Measurements from ENCODE around the gene GALT.
"Not testable (repeated sequence)": the region's sequence is repeated elsewhere in the genome, so short reads cannot be mapped to it uniquely, and the experiment has no call there.

GALT gene

DNA sequence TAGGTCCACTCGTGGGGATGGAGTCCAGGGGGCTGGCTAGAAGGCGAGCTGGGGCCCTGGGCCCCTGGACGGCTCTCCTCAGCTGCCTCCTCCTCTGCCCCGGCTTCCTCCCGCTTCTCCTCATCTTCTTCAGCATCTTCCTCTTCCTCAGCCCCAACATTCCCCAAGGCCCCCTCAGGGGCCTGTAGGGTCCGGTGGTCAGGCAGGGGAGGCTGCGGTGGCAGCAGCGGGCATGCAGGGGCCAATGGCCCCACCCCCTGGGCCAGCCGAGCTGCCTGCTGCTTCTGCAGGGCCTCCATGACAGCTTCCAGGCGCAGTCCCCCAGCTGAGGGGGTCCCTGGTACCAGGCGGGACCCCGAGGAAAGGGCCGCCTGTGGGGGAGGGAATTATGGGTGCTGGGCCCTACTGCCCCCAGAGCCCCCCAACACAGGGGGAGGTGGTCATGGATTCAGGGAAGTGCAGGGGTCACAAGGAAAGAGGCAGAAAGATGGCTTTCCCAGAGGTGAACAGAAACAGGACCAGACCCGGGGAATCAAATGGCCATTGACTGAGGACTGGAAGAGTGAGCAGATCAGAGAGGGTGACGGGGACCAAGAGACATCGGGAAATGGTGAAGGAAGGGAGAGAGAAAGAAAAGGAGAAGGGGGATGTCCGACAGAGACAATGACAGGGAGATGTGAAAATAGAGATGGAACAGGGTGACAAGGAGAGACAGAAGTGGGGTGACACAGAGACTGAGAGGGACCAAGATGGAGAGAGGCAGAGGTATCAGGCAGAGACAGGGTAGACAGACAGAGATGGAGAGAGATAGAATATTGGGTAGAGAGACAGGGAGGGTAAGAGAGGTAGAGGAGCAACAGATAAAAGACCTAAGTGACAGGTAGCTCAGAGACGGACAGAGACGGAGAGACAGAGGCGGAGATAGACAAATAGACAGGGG lies 18.5 kb upstream of the GALT start:
- DNase-seq (ENCODE audit: low read depth in 2 of 3, low spot score in 2 of 3): no peak

- DNase-seq (ENCODE audit: low read depth in 2 of 3, low spot score in 2 of 3): no peak
These were observed 17.6 kb upstream of the GALT start, which contains the start of gene ARID3C for GRCh38 chr9:34628656-34629490. Gene ARID3C (minus strand): TSS chr9:34629066. CDS start chr9:34628014, 1,052 bp downstream.

GRCh38 chr9:34629491-34629808 lies 17.0 kb upstream of the GALT start:
- no peak for DNase-seq (ENCODE audit: low read depth in 2 of 3, low spot score in 2 of 3)

- no peak for DNase-seq (ENCODE audit: low read depth in 2 of 3, low spot score in 2 of 3)
These were observed 15.9 kb upstream of the GALT start for GRCh38 chr9:34630402-34631154.

DNA sequence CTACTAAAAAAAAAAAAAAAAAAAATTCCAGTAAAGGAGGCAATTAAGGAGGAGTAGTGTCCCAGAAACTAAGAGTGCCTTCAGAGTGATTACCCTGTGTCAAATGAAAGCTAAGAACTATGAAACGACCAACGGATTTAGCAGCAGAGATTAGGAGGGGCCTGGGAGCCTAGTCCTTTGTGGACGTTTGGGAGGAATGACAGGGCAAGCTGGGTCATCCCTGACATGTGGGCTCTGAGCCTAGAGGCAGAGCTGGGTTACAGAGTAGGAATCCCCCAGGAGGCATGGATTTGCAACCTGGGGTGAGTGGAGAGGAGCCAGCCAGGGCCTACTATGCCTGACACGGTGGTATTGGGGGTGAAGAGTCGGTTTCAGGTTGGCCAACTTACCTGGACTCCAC lies 13.3 kb upstream of the GALT start:
- DNase-seq (ENCODE audit: low read depth in 2 of 3, low spot score in 2 of 3): no peak

- peak in 1 of 3 experiments; percentile 40 for DNase-seq (ENCODE audit: low read depth in 2 of 3, low spot score in 2 of 3)
These were observed 12.5 kb upstream of the GALT start for GRCh38 chr9:34633851-34634550.

- no peak for DNase-seq (ENCODE audit: low read depth in 2 of 3, low spot score in 2 of 3)
These were observed 11.8 kb upstream of the GALT start for GRCh38 chr9:34634551-34635248.

DNA sequence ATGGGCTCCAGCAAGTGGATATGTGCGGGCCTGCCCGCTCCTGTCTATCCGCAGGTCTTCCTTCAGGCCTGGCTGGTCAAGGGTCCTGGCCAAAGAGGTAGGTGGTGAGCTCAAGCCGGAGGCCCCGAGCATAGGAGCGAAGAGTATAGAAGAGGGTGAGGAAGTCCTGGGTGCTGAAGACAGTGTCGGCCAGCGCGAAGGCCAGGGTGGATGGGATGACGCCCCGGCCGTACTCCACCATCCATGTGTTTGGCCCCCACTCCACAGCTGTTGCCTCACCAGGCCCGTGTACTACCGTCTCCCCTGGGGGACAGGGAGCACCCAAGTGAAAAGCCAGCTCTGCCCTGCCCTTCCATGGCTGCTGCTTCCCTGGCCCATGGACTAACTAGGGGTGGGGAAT lies 10.9 kb upstream of the GALT start:
- DNase-seq (ENCODE audit: low read depth in 2 of 3, low spot score in 2 of 3): no peak

DNA sequence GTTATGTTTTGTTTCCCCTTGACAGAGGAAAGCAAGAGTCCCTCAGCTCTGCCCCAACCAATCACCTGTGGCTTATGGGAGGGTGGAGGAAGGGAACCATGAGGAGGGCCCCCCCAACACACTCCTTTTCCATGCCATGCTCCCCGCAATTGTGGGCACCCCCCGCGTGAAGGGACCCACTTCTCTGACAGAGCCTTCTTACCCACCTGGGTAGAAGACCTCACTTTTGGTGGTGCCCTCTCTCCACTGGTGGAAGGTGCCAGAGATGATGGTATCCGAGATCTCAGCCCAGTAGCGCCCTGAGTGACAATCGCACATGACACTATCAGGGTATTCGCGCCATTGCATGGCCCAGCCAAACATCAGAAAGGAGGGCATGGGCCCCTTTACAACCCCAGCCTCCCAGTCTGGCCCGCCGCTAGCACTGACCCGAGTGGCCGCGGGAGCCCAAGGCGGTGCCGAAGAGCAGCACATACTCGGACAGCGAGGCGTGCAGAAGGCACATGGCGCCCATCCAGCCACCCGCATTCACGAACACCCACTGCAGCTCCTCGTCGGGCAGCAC lies 9.6 kb upstream of the GALT start:
- DNase-seq (ENCODE audit: low read depth in 2 of 3, low spot score in 2 of 3): no peak

GRCh38 chr9:34637356-34638137 lies 8.9 kb upstream of the GALT start, which contains the start of gene SIGMAR1:
Gene SIGMAR1 (minus strand): TSS chr9:34637787. CDS start chr9:34637697, 90 bp downstream.
- peak; percentile 81 to 90 (median 89) for DNase-seq (ENCODE audit: low read depth in 2 of 3, low spot score in 2 of 3)

- DNase-seq (ENCODE audit: low read depth in 2 of 3, low spot score in 2 of 3): no peak
These were observed 8.4 kb upstream of the GALT start for GRCh38 chr9:34638138-34638445.

- not testable (repeated sequence) for DNase-seq (ENCODE audit: low read depth in 2 of 3, low spot score in 2 of 3)
These were observed 7.2 kb upstream of the GALT start for GRCh38 chr9:34639322-34639721.

DNA sequence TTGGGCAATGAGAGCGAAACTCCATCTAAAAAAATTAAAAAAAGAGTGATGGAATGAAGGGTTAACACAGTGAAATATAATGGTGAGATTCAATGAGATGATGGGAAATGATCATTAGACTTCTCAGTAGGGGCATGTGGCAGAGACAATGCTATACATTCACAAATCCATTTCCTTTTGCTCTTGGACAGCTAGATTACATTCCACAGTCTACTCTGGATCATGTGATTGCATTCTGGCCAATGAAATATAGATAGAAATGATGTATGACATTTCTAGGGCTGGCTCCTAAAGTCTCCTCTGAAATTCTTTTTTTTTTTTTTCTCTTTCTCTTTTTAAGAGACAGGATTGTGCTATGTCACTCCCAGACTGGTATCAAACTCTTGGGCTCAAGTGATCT lies 3.8 kb upstream of the GALT start:
- no peak for DNase-seq (ENCODE audit: low read depth in 2 of 3, low spot score in 2 of 3)

DNA sequence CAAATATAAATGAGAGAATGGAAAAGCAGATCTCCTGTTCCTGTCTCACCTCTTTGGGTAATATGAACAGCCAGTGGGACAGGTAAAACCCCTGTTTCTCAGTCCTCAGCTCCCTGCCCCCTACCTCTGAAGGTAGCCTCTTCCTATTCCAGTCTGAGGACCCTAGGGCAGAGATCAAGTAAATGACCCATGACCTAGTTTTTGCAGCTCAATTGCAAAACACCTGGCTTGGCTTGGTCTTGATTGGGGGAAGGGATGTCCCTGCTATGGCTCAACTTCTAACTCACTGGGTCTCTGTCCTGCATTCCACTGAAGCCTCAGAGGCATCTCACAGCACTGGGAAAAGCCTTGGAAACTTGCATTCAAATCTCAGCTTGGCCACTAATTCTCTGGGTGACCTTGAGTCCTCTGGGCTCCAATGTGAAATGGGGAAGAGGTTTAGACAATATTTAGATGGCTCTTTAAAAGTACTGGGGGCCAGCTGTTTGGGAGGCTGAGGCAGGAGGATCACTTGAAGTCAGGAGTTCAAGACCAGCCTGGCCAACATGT lies 1.6 kb upstream of the GALT start:
- DNase-seq (ENCODE audit: low read depth in 2 of 3, low spot score in 2 of 3): no peak

- no peak for DNase-seq (ENCODE audit: low read depth in 2 of 3, low spot score in 2 of 3)
These were observed 569 bp downstream of the GALT start for GRCh38 chr9:34647084-34647403.

DNA sequence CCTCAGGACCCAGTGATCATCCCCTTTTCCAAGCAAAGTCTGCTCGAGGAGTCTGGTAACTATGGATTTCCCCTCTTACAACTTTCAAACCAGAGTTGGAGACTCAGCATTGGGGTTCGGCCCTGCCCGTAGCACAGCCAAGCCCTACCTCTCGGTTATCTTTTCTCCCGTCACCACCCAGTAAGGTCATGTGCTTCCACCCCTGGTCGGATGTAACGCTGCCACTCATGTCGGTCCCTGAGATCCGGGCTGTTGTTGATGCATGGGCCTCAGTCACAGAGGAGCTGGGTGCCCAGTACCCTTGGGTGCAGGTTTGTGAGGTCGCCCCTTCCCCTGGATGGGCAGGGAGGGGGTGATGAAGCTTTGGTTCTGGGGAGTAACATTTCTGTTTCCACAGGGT lies 1.2 kb downstream of the GALT start:
- no peak for DNase-seq (ENCODE audit: low read depth in 2 of 3, low spot score in 2 of 3)

- no peak for DNase-seq (ENCODE audit: low read depth in 2 of 3, low spot score in 2 of 3)
These were observed 2.2 kb downstream of the GALT start for GRCh38 chr9:34648673-34649072.

GRCh38 chr9:34650816-34651215 lies 4.3 kb downstream of the GALT start:
- no peak for DNase-seq (ENCODE audit: low read depth in 2 of 3, low spot score in 2 of 3)

GRCh38 chr9:34651321-34651720 lies 4.8 kb downstream of the GALT start:
- DNase-seq (ENCODE audit: low read depth in 2 of 3, low spot score in 2 of 3): no peak
